Dedifferentiated amniotic fluid mesenchymal stem cell (primary cell): Measurements from ENCODE around the gene TFEC.
A peak's percentile ranks its signal among the peaks of the same experiment; 100 is the strongest.
"Not testable (repeated sequence)": the region's sequence is repeated elsewhere in the genome, so short reads cannot be mapped to it uniquely, and the experiment has no call there.

Experiments
- DNase-seq: peaks from one replicate; pipeline ENCODE4 v3.0.0-alpha.2; 2016; ENCODE audit errors: extremely low spot score

TFEC gene

DNA sequence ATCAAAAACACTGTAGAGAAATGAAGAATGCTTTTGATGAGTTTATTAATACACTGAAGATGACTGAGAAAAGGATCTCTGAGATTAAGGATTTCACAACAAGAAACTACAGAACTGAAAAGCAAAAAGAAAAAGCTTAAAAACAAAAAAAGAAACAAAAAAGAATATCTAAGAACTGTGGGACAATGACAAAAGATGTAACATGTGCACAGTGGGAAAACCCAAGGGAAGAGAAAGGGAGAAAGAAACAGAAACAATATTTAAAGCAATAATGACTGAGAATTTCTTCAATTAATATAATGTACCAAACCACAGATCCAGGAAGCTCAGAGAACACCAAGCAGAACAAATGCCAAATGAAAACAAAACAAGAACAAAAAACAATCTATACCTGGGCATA is 42.2 kb downstream of the TFEC start:
- DNase-seq = no peak

DNA sequence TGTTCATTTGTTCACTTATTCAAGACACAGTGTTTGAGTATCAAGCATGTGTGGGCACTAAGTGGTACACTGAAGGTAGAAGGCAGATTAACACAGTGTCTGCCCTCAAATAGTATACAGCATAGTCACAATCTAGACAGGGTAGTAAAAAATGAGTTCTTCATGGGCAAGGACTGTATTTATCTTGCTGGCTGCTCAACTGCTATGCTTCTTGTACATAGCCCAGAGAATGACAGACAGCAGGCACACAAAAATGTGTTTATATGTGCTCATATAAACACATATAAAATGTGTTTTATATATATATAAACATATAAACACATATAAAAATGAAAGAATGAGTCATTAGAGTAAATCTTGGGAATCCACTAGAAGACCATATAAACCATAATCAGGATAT is 43.1 kb downstream of the TFEC start:
- no peak for DNase-seq

DNA sequence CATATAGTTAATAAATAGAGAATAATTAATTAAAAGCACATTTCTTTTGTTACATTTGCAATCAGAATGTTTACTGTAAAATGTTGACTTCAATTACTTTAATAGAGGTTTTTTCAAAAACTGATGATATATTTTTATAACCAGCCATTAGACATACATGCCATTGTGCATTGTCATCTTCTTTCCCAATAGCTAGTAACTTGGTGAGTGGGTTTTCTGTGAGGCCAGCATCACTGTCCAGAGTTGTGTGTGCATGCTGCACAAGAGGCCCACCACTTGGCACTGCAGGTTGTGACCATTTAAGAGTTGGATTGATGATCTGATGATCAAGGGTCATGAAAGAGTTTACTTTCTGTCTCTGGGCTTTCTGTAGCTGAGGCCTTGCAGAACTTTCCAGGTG is 46.5 kb downstream of the TFEC start:
- no peak for DNase-seq

DNA sequence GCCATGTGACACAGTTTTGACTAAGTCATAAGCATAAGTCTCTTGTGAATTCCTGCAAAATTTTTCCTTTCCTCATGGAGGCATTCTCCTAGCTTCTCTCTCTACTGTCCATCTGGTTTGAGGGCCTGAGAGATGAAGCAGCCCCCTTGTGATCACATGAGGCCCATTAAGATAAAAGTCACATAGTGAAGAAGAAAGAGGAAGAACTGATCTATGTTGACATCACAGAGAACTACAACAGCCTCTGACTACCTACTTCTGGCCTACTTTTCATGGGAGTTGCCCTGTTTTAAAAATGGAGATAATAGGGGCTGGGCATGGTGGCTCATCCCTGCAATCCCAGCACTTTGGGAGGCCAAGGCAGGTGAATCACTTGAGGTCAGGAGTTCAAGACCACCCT is 50.4 kb downstream of the TFEC start:
- no peak for DNase-seq

DNA sequence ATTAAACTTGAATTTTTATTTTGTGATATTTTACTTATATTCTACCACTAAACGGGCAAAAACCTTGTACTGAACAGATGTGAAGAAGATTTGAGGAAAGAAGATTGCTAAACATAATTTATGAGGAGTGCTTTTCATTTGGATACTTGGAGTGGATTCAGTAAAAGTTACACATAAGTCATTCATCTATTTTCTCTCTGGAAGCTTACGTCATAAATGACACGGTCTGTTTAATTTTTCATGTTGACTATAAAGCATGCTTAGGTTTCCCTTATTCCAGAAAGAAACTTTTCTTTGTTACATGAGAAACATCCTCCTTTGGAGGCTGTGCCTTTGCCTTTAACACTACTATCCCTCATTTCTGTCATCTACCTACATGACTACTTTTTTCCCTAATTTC is 53.9 kb downstream of the TFEC start:
- no peak for DNase-seq

DNA sequence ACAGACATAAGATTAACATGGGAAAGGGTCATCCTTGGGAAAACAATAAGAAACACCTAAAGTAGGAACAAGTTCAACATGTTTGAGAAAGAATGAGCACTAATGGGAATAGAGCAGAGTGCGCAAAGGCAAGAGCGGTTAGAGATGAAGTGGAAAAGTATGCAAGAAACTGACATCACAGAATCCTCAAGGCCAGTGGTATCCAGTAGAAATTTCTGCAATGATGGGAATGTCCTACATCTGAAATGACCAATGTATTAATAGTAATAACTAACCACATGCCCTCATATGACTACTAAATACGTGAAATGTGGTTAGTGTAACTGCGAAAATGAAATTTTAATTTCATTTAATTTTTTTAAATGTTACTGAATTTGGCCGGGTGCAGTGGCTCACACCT is 54.8 kb downstream of the TFEC start:
- DNase-seq = no peak

DNA sequence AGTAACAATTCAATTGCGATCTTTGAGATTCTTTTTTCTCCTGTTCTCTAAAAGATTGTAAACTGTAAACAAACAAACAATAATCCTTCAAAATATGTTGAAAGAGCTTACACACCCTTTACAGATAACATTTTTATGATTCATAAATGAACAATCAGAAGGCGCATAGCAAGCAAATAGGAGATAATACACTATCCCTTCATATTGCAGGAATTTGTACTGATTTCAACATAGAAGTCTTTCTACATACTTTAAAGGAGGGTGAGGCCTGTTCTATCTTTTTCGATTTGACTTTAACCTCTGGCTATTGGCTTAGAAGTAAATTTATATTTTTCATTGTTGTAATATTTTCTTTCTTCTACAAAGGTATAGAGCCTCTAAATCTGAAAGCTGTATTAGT is 57.2 kb downstream of the TFEC start:
- no peak for DNase-seq

DNA sequence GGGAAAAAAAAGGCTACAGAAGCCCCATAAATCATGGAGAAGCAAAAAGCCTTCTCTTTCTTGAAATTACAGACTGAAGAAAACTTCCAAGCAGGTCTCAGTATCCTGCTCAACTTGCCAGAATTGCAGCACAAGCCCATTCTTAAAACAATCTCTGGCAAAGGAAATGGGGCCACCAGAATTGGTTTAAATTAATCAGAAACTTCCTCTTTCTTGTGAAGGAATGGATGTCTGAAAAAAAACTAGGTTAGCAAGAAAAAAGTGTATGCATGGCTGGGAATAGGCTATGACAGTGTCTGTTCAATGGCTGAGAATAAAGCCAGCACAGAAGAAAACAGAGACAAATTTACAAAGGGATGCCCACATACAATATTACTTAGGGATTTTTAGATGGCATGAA is 59.1 kb downstream of the TFEC start:
- no peak for DNase-seq

DNA sequence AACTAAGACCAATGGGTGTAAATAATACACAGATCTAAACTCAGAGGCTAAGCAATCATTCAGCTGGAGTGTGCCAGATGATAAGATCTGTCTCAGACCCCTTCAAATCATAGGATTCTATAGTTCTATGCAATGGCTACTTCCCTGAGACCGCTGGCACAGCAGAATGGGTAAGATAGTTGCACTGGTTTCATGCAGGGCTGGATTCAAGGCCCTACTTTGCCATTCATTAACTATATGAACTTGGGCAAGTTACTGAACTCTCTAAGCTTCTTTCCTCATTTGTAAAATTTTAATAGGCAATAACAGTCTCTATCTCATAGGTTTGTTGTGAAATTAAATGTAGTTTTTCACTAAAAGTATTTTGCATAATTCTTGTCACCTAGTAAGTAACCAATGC is 62.0 kb downstream of the TFEC start:
- DNase-seq = no peak

DNA sequence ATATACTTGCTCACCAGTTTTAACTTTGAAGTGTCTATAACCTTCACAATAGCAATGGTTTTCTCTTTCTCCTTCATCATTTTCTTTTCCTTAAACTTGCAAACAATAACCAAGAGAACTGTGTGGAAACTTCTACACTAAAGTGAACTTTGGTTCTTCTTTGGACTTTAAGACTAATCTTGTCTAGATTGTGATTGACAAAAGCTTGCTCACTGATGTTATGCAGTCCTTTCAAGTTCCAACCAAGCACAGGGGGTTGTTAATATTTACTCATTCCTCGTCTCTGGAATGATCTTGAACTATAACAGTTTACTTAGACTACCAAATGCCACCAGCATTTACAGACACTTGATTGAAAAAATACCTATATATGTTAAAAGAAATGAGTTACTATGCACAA is 62.4 kb downstream of the TFEC start:
- no peak for DNase-seq

DNA sequence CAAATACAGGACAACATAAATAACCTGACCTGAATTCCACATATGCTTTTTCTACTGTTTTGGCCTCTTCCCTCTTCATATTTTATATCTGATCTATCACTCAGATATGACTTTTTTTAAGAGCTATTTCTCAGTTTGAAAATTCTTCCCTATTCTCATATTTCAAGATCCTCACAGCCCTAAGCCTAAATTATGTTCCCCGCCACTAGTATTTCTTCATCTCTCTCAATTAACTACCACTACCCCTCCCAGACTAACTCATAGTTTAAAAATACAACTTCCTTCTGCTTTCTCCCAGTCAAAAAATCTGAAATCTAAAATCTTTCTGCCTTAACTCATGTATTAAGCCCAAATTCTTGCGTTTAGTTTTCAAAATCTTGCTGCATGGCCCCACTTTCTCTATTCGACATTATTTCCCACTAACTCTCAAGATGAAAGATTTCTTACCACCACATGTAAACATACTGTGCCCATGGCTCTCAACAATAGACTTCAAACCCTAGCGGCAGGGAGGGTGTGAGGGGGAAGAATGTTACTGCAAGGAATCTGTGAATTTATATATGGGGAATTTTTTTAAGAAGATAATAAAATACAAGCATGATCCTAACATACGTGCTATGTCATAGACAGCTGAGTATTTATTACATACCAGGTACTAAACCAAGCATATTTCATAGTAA is 64.6 kb downstream of the TFEC start:
- no peak for DNase-seq

DNA sequence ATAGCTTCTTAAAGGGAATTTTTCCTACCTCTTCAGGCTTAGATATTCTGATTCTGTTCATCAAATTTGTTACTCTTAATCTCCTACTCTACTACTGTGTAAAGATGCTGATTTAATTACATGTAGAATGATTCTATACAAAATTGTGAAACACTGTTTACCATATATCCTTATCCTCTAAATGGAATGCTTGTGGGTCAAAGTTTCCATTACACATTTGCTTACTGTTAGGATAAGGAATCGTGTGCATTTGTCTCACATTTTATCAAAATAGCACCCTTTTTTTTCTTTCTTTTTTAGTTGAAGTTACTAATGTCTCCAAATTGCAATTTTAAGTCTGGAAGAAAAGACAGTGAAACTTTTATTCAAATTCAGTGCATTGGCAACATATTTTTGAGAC is 65.3 kb downstream of the TFEC start:
- DNase-seq = no peak

DNA sequence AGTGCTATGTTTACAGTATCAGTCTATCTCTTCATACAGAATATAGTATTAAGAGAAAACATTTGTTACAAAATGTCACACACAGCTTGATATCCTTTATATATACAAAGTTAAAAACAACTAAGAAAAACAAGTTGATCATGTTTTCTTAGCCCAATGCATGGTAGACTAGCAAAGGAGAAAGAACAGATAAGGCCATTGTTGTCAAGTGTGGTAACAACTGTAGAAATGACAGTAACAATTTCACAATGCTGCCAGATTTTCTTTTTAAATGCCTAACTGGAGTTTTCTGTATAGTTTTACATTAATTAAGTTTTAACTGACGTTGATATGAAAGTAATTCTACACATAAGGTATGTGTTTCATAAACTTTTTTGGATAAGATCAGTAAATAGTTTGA is 65.8 kb downstream of the TFEC start:
- DNase-seq = no peak

DNA sequence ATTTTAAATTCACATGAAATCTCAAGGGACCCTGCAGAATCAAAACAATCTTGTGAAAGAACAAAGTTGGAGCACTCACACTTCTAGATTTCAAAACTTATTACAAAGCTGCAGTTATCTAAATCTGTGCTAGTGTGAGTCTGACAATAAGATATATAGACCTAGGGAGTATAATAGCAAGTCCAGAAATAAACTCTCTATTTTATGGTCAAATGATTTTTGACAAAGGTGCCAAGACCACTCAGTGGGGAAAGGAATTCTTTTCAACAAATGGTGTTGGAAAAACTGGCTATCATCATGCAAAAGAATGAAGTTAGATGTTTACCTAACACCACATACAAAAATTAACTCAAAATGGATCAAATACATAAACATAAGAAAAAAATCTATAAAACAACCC is 68.2 kb downstream of the TFEC start:
- no peak for DNase-seq

DNA sequence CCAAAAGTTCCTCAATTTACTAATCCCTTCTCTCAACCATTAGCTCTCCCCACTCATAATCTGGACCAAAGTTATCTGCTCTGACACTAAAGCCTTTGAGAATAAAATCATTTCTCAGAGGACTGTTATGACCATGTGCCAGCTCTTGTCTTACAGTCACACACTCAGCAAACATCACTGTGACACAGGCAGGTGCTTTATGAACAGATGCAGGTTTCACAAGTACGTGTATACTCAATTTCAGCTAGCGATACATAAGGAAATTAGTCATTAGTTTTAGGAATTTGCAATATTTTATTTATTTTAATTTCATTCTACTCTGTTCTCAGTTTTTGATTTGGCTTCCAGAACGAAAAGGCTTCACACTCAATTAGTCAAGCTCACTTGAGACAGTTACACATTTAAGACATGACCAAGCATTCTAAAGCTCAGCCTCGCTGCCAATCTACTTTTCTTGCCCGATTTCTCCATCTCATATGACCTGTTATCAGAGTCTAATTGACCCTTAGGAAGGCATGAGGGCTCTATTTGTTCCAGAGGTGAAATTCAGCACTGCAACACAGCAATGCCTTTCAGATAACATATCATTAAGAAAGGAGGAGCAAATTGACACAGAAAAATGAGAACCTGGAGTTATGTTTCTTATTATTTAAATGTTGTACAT is 76.8 kb downstream of the TFEC start:
- no peak for DNase-seq

DNA sequence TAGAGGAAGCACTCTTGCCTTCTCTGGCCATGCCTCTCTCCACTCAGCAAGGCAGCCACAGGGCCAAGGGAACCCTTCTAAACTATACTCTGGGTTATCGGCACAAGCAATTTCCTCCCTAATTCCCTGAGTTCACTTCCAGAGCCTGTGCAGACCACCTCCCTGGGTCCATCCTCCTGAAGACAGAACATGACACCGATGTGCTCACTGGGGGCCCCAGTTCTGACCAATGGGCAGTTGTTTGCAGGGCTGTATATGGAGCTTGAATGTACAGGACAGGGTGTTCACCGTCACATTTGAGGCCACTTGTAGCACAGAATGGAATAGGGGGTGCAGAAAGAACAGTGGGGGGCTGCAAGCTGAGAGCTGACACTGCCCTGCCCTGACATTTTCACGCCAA is 77.7 kb downstream of the TFEC start:
- DNase-seq = no peak

DNA sequence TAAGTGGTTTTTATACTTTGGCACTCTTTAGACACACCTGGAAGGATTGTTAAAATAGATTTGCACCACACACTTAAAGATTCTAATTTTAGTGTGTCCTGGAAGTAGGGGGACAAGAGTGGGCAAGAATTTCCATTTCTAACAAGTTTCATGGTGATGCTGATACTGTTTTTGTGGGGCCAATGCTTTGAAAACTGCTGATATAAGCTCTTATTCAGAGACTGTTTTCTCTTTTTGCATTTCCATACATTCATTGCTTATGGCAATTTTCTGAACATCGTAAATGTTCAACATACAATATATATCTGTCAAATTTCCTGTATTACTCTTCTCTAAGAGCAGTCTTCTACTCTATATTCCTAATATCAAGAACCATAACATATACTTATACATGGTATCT is 79.0 kb downstream of the TFEC start:
- DNase-seq = no peak

DNA sequence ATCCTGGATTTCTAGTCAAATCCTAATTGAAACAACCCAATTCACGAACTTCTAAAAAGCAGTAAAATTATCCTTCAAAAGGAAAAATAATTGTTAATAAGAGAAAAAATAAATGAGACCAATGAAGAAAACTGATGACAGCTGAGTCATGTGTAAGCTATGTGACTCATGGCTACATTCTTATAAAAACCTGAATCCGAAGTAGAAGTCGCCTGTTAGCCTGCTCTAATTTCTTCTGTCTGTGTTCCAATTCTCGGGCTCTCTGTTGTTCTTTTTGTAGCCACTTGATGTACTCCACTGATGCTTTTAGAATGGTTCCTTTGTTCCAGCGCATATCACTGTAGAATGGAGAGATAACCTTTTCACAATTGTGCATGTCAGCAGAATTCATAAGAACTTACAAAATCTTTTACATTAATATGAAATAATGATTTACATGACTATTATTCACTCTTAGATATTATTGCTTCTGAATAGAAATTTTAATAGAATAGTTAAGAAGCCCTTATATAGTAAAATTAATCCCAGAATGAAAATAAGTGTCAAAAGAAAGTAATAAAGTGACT is 88.8 kb downstream of the TFEC start:
- DNase-seq = no peak

DNA sequence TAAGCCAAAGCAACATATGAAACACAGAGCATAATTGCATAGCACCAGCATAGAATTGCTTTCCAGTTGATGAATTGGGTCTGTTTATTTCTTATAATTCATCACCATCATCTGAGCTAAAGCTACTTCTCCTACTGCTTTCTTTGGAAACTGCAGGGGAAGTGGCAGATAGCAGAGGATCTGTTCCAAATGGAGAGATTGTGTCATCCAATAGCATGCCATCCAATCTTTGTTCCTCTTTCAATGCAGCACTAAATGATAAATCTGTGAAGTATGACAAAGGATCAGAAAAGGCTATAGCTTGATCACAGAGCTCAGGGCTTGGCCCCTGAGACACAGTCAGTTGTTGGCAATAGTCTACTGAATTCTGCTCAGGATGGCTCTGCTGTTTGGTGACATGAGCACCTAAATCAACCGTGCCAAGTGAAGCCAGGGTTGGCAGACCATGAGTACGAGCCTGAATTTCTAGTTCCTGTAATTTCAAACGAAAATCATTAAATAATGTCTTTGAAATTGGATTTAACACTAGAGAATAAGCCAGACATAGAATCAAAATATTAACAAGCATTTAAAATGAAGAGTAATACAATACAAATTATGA is 90.0 kb downstream of the TFEC start:
- DNase-seq = no peak

DNA sequence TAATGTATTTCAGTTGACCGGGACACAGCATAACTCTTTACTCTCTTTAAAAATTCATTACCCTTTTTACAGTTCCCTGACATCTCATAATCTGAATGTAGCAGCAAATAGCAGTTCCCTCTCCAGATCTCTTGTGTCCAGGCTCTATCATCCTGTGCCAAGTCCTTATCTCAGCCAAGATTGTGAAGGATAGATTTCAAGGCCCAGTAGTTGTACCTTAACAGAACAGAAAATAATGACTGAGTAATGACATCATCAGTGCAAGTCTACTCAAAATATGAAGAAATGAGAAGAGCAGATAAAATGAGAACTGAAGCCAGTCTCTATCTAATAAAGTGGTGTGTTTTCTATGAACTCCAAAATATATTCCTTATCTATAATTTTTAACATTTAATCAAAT is 92.6 kb downstream of the TFEC start:
- no peak for DNase-seq

DNA sequence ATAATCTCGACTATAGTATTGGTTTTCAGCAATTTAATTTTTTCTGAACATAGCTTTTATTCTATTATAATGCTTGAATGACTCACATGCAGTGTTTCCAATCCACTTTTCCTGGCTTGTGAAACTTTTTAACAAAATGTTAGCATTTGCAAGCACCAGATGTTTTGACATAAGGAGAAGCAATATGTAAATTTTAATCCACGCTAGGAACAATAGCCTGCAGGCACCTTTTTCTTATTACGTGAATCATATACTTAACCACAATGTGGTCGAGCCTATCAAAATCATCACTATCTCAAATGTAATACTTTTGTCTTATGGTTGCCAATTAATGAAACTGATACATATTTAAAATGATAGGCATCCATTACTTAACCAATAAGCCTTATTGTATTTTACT is 97.1 kb downstream of the TFEC start:
- DNase-seq = peak; percentile 54

DNA sequence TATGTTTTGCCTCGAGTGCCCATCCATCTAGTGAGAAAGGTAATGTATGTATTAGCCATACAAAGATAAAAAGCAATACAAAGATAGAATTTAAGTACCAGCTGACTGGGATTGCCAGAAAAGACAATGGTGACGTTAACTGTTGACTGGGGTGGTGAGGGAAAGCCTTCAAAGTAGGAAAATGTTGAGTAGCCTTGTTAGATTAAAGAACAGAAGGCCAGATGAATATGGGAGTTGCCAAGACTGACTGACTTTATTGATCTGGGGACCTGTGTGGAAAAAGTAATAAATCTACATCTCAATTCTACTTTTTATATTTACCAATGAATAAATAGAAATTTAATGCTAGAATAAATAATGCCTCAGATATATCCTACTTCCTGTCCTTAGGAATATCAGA is 97.7 kb downstream of the TFEC start:
- no peak for DNase-seq

DNA sequence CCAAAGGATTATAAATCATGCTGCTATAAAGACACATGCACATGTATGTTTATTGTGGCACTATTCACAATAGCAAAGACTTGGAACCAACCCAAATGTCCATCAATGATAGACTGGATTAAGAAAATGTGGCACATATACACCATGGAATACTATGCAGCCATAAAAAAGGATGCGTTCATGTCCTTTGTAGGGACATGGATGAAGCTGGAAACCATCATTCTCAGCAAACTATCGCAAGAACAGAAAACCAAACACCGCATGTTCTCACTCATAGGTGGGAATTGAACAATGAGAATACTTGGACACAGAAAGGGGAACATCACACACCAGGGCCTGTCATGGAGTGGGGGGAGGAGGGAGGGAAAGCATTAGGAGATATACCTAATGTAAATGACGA is 100.4 kb downstream of the TFEC start:
- DNase-seq = not testable (repeated sequence)
